HG02571 (cell line): ENCODE measurements around the gene COL4A3.
A peak's percentile ranks its signal among the peaks of the same experiment; 100 is the strongest.

ENCODE experiments used
- ATAC-seq: cut with Tn5 transposase; IDR thresholded peaks from one replicate; pipeline ENCODE4 v1.9.1; 2021; ENCODE audit warnings: mild to moderate bottlenecking, moderate library complexity; ENCODE audit not compliant: unreplicated experiment

Gene COL4A3

GRCh38 chr2:227163998-227164762 is at the start of gene COL4A3, which contains the start of gene COL4A4:
TSS of gene COL4A3 (plus strand) at chr2:227164624. CDS start at chr2:227164727, 103 bp downstream.
TSS of gene COL4A4 (minus strand) at chr2:227164205. CDS start at chr2:227147483, 16,722 bp downstream.
- peak; percentile 57 for ATAC-seq

- no peak for ATAC-seq
Measured at GRCh38 chr2:227115761-227116160, 48.7 kb upstream of the COL4A3 start.

- no peak for ATAC-seq
Measured at GRCh38 chr2:227117027-227117426, 47.4 kb upstream of the COL4A3 start.

- no peak for ATAC-seq
Measured at GRCh38 chr2:227117852-227118251, 46.6 kb upstream of the COL4A3 start.

GRCh38 chr2:227118353-227118752 is 46.1 kb upstream of the COL4A3 start:
- ATAC-seq = no peak

GRCh38 chr2:227123697-227124096 is 40.7 kb upstream of the COL4A3 start:
- no peak for ATAC-seq

- no peak for ATAC-seq
Measured at GRCh38 chr2:227124811-227125210, 39.6 kb upstream of the COL4A3 start.

- no peak for ATAC-seq
Measured at GRCh38 chr2:227125506-227125905, 38.9 kb upstream of the COL4A3 start.

GRCh38 chr2:227127201-227127600 is 37.2 kb upstream of the COL4A3 start:
- ATAC-seq = no peak

GRCh38 chr2:227130636-227131035 is 33.8 kb upstream of the COL4A3 start:
- no peak for ATAC-seq

- ATAC-seq = no peak
Measured at GRCh38 chr2:227132986-227133385, 31.4 kb upstream of the COL4A3 start.

- ATAC-seq = no peak
Measured at GRCh38 chr2:227134591-227134990, 29.8 kb upstream of the COL4A3 start.

GRCh38 chr2:227141301-227141700 is 23.1 kb upstream of the COL4A3 start:
- ATAC-seq = no peak

GRCh38 chr2:227143895-227144294 is 20.5 kb upstream of the COL4A3 start:
- no peak for ATAC-seq

- no peak for ATAC-seq
Measured at GRCh38 chr2:227146456-227146855, 18.0 kb upstream of the COL4A3 start.

GRCh38 chr2:227147023-227147422 is 17.4 kb upstream of the COL4A3 start:
- no peak for ATAC-seq

- ATAC-seq = no peak
Measured at GRCh38 chr2:227148106-227148505, 16.3 kb upstream of the COL4A3 start.

GRCh38 chr2:227150222-227150936 is 14.0 kb upstream of the COL4A3 start:
- no peak for ATAC-seq

GRCh38 chr2:227152093-227152766 is 12.2 kb upstream of the COL4A3 start:
- ATAC-seq = no peak

- no peak for ATAC-seq
Measured at GRCh38 chr2:227153307-227153706, 11.1 kb upstream of the COL4A3 start.

- ATAC-seq = no peak
Measured at GRCh38 chr2:227153758-227154486, 10.5 kb upstream of the COL4A3 start.
